ENCODE data around the gene CDH4.
"Not testable (repeated sequence)": the region's sequence is repeated elsewhere in the genome, so short reads cannot be mapped to it uniquely, and the experiment has no call there.

CDH4 gene

GRCh38 chr20:61839912-61840778 lies 588.1 kb downstream of the CDH4 start:
- no peak for DNase-seq

DNA sequence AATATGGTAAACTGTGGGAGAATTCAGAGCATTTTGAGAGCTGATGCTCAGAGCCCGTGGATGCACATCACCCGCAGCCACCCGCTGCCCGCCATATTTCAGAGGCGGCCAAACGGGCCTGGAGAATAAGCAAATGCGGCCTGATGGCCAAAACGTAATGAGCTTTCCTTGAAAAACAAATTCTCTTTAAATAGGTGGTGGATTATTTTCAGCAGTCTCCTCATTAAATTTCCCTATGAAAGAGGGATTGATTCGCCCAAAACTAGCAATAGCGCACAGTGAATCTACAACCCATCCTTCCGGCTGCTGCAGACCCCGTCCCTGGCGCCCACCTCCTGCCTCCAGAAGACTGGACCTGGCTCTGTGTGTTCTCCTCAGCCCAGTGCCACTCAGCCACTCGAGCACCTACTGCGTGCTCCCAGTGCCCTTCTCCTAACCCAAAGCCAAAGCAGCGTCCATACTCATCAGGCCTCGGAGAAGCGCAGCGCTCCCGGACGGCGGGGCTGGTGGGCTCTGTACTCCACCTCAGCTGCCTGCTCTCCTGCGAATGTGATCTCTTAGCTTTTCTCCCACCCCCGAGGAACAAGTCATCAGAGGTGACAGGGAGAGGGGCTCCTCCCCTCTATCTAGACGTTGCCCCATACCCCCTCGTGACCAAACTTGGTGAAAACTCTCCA lies 588.9 kb downstream of the CDH4 start:
- DNase-seq: no peak

DNA sequence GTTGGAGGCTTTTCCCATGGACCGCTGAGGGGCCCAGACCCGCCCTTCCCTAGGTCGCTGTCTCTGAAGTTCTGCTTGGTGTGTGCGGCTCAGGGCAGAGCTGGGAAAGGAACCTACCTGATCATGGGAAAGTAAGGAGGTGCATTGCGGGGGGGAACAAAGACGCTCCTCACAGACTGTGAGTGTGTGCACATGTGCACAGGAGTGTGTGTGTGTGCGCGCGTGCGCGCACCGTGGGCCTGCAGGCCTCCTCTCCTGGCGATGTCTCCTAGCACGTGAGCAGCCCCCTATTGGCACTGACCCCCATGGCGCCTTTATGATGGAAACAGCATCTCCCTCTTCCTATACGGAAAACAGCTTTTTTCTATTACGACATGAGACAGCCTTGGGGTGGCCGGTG lies 589.5 kb downstream of the CDH4 start:
- no peak for DNase-seq

GRCh38 chr20:61841966-61842365 lies 589.9 kb downstream of the CDH4 start:
- no peak for DNase-seq

DNA sequence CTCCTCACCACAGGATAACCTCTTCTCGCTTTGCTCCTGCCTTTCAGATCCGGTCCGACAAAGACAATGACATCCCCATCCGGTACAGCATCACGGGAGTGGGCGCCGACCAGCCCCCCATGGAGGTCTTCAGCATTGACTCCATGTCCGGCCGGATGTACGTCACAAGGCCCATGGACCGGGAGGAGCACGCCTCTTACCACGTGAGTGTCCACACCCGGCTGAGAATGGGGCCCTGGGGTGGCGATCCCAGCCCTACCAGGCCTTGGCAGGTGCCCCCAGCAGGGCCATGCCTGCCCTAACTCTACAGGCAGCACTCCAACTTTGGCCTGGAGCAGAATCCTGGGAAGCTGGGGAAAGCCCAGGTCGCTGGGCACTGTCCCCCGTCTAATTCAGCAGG lies 592.6 kb downstream of the CDH4 start:
- DNase-seq: no peak

DNA sequence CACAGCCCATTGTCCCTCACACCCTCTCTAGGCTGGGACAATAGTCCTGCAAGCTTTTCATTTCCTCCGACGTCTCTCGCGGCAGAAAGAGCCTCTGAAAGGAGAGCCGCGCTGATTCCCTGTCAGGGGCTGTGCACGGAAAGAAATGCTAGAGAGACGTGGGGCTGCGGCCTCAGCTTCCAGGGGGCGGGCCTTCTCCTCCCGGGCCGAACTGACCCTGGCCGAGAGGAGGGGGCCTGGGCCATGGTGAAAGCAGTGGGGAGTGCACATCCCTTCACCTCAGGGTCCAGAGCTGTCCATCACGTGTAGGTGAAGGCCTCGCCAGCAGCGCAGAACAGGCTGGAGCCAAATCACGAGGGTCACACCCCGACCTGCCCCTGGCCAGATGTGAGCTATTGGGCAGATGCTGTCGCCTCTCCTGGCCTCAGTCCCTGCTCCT lies 593.2 kb downstream of the CDH4 start:
- no peak for DNase-seq

DNA sequence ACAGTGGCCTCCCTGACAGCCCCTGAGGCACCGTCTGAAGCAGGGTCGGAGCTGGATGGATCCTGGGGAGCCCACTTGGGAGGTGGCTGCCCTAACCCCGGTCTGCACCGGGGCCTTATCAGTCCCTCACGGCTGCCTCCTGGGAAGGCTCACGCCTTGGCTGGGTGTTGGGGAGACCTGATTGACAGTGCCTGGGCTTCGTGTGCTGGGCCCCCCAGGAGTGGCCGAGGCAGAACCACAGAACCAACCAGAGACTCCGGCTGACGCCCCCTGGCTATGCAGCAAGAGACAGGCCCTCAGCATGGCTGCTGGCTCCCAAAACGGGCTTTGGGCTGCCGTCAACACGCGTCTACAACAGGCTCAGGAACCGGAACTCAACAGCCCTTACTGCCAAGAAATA lies 594.0 kb downstream of the CDH4 start:
- no peak for DNase-seq

DNA sequence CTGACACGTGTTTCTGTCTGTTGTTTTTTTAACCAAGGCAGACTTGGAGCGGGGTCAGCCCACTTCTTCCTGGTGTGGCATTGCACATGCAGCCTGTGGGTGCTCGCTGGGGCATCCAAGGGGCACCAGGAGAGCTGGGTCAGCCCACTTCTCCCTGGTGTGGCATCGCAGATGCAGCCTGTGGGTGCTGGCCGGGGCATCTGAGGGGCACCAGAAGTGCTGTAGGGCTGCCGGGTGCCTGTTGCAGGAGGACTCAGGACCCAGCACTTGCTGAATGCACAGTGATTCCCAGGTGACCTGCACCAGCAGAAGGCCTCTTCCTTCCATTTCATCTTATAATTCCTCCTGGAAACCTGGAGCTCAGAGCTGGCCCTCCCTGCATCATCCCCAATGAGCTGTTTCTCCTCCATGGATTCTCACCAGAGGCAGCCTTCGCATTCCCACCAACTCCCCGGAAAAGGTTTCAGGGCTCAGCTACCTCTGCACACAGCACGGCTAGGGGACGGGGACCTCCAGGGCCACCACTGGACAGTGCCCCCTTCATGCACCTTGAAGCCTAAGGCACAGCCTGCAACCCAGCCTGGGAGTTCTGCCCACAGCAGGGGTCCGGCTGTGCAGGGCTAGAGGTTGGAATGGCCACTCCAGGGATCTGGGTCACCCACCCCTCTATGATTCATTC lies 594.8 kb downstream of the CDH4 start:
- DNase-seq: no peak

- DNase-seq: no peak
Observed at GRCh38 chr20:61847420-61847748, 595.3 kb downstream of the CDH4 start.

- no peak for DNase-seq
Observed at GRCh38 chr20:61847986-61848385, 595.9 kb downstream of the CDH4 start.

DNA sequence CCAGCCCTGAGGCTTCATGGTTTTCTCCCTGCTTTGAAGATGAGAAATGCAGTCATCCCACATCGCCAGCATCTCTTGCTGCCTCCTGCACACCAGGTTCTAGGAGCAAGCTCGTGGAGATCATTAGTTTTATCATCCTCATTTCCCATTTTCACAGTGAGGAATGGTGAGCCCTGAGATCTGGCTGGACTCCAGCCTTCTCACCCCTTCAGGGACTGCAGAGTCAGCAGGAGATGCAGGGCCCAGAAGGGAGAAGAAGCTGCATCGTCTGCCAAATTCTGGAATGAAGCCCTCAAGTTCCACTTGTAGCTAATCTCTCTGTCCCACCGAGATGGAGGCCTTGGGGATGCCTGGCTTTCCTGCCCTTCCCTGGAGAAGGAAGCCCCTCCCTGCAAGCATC lies 596.8 kb downstream of the CDH4 start:
- no peak for DNase-seq

- no peak for DNase-seq
Observed at GRCh38 chr20:61849376-61849775, 597.3 kb downstream of the CDH4 start.

- DNase-seq: no peak
Observed at GRCh38 chr20:61849822-61850221, 597.8 kb downstream of the CDH4 start.

GRCh38 chr20:61850457-61850856 lies 598.4 kb downstream of the CDH4 start:
- DNase-seq: no peak

DNA sequence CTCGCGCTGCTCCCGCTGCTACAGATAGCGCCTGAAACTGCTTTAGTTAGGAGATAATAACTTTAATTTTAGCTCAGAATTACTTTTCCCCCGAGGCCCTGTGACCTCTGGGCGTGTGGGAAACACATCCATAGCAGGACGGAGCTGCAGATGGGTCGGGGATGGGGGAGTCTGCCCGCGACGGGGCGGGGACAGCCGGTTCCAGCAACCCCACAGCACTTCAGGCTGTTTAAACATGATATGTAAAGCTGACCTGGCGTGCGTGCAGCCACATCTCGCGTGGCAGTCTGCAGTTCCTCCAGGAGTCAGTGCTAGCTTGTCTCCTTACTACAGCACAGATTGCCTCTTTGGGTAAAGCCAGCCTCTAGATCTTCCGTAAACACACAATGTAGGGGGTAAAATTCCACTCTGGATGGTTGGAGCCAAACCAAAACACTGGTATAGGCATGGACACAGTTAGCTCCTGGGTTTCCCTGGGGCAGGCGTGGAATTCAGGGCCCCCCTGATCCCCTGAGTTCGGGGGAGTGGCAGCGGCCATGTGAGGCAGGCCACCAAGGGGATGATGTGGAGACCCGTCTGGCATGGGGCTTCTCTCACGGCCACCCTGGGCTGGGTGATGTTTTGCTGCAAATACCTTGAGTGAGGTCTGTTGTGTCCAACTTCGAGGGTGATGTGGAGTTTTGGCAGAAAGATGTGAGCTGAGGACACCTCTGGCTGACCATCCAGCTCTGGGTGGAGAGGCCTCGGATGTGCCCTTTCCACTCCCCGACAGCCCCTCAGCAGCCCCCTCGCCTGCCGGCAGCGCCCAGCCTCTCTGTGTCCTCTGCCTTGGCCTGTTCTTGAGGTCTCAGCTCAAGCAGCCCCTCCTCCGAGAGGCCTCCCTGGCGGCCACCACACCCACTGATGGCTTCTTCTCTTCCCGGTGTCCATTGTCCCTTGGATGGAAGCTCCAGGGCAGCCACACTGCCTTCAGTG lies 599.2 kb downstream of the CDH4 start:
- DNase-seq: no peak

DNA sequence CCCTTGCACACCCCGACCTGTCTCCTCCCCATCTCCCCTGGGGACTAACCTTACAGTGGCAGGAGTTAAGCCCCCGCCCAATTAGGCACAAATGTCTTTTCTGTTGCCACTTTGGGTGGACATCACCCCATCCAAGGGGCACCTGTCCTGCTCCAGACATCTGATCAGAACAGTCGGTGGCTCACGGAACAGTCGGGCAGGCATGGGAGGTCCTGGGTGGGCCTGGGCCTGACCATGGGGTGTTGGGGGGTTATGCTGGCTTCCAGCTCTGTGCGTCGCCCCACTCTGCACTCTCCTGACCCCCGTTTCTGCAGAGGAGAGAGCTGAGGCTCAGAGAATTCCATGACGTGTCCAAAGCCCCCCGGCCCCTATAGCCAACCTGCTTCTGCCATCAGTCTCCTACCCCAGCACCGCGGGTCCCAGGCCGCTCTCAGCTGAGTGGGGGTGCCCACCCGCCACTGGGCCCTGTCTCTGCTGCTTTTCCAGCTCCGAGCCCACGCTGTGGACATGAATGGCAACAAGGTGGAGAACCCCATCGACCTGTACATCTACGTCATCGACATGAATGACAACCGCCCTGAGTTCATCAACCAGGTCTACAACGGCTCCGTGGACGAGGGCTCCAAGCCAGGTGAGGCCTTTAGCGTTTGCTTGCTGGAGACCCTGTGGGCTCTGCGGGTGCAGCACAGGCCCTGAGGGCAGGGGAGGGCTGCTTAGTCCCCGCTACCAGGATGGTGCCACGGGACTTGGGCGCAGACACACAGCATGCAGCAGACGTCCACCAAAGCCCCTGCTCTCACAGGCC lies 600.4 kb downstream of the CDH4 start:
- DNase-seq: no peak

DNA sequence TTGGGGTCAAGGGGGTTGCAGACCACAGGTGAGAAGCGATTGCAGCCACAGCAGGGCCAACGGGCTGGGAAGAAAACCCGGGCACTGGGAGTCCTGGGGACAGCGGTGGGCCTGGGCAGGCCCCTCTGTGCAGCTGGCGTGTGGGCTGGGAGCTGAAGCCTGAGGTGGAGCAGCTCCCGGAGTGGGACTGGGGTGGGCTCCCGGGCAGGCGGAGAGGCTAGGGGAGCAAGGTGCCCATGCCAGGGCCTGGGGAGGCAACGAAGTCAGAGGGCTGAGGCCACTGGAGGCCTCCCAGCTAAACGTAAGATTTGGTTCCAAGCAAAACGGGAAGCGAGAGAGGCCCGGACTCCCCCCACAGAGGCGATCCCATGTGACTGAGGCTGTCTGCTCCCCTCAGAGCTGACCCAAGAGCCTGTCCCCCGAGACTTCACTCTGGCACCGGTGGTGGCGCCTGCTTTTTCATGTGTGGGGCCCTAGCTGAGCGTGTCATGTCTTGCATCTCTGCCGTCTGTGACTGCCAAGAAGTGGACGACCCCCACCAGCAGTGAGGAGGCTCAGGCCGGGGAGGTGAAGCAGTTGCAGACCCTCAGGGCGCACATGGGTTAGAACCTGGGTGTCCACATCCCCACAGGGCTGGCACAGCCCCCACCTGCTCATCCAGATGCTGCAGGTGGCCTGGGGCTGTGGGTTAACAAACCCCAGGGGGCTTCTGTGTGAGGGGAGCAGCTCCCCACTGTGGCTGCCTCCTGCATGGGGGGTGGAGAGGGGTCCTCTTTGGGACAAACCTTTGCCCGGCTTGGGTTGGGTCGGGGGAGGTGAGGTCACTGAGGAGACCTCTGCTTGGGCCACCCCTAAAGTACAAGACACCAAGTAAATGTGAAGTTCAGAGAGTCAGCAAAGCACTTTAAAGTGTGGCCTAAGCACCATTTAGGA lies 601.3 kb downstream of the CDH4 start:
- DNase-seq: no peak

DNA sequence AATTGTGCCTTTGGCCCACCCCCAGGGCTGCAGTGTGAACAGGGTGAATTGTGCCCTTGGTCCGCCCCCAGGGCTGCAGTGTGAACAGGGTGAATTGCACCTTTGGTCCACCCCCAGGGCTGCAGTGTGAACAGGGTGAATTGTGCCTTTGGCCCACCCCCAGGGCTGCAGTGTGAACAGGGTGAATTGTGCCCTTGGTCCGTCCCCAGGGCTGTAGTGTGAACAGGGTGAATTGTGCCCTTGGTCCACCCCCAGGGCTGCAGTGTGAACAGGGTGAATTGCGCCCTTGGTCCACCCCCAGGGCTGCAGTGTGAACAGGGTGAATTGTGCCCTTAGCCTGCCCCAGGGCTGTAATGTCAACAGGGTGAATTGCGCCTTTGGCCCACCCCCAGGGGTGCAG lies 602.5 kb downstream of the CDH4 start:
- not testable (repeated sequence) for DNase-seq

- no peak for DNase-seq
Observed at GRCh38 chr20:61855286-61855685, 603.2 kb downstream of the CDH4 start.

DNA sequence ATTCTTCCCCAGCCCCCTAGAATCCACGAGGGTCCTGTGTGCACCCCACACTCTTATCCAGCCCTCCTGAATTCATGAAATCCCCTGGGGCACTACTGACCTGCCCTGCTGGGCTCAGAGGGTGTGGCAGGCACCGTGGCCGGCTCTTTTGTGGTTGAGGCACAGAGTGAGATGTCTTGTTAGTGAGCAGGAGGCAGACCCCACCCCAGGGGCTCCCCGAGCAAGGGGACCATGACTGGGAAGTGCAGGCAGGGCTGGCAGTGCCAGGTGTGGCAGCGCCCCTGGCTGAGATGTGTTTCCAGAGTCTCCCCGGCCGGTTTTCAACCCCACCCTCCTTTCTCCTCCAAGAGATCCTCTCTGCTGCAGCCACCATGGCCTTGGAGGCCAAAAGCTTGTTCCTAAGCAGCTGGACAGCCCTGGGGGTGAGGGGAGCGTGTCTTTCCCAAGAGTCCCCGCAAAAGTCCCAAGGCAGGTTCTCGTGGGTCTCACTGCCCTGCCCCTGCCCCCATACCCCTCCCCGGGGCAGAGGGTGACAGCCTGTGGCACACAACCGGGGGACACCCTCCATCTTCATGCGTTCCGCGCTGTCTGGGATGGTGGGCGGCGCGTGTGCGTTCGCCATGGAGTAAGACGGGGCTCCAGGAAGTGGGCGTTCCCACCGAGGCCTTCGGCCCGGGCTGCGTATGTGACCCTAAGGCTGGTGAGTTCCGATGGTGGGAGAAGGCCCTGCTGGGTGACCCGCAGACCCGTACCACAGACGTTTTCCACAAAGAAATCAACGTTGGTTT lies 604.8 kb downstream of the CDH4 start:
- DNase-seq: no peak
